H1 (cell line): ENCODE data around the gene ZAP70. TPM values are rescaled to one million over a fixed set of nuclear protein-coding genes. Genes with fewer than 3 reads are reported as not detected.

Experiments
- CTCF ChIA-PET: fragments of 300-600 bp; sonication (Branson Sonifier 250); formaldehyde crosslinking; loops from one replicate; lab custom pipeline; 2021; ENCODE audit not compliant: partially characterized antibody; lab: Charles Lee
- POLR2A ChIA-PET: fragments of 300-600 bp; sonication (Branson Sonifier 250); formaldehyde crosslinking; loops from one replicate; lab custom pipeline; 2021; ENCODE audit warnings: inconsistent platforms; ENCODE audit not compliant: partially characterized antibody; lab: Charles Lee
- DNase-seq, 2 experiments: peaks; one replicate each; pipeline versions ENCODE4 v3.0.0 to v3.0.0-alpha.2; 2010 to 2022; ENCODE audit warnings: low spot score in 2 of 2, low read depth in 1 of 2, mixed read lengths in 1 of 2
- FAIRE-seq: peaks from 2 replicates; lab custom pipeline; 2011; peaks lifted over from hg19 to GRCh38; lab: Jason Lieb, UNC
- H2AFZ ChIP-seq: 2 replicates; pipeline ENCODE4 v1.8.1; 2012; ENCODE audit warnings: low read length, inconsistent platforms
- H2AK5ac ChIP-seq: 2 replicates; pipeline ENCODE4 v1.6.1; 2013; ENCODE audit warnings: low read depth, low read length
- H2BK120ac ChIP-seq: replicated peaks from 2 replicates; pipeline ENCODE3; 2013; ENCODE audit warnings: low read depth, low read length, inconsistent platforms
- H2BK12ac ChIP-seq: 2 replicates; pipeline ENCODE4 v1.6.1; 2013; ENCODE audit warnings: low read depth, low read length
- H2BK15ac ChIP-seq: 2 replicates; pipeline ENCODE4 v1.6.1; 2013; ENCODE audit warnings: low read length
- H2BK20ac ChIP-seq: 2 replicates; pipeline ENCODE4 v1.6.1; 2013; ENCODE audit warnings: low read length
- H2BK5ac ChIP-seq: 2 replicates; pipeline ENCODE4 v1.6.1; 2013; ENCODE audit warnings: low read depth, low read length
- H3K14ac ChIP-seq: 2 replicates; pipeline ENCODE4 v1.6.1; 2013; ENCODE audit warnings: inconsistent platforms; ENCODE audit not compliant: insufficient read length
- H3K18ac ChIP-seq: 2 replicates; pipeline ENCODE4 v1.6.1; 2013; ENCODE audit warnings: low read length; ENCODE audit errors: extremely low read depth
- H3K23ac ChIP-seq: 2 replicates; pipeline ENCODE4 v1.6.1; 2013; ENCODE audit warnings: inconsistent platforms; ENCODE audit not compliant: insufficient read length
- H3K23me2 ChIP-seq: 2 replicates; pipeline ENCODE4 v1.6.1; 2013; ENCODE audit warnings: low read depth, low read length
- H3K27ac ChIP-seq: 2 replicates; pipeline ENCODE4 v1.6.1; 2011; ENCODE audit warnings: low read depth, low read length, inconsistent platforms
- H3K27me3 ChIP-seq, 4 experiments: replicated peaks in 1 of 4; 1 replicate in 1 of 4; 2 replicates in 3 of 4; pipeline versions ENCODE4 v1.6.1 to v1.8.1; 2011 to 2013; ENCODE audit warnings: low read length in 3 of 4, mild to moderate bottlenecking in 3 of 4, inconsistent platforms in 2 of 4, mixed read lengths in 2 of 4, moderate library complexity in 1 of 4; ENCODE audit not compliant: control insufficient read depth in 3 of 4, insufficient read depth in 3 of 4; ENCODE audit errors: extremely low read depth in 1 of 4
- H3K36me3 ChIP-seq, 4 experiments: 2 replicates each; pipeline versions ENCODE4 v1.6.1 to v1.8.1; 2011 to 2013; ENCODE audit warnings: mild to moderate bottlenecking in 4 of 4, low read length in 3 of 4, moderate library complexity in 2 of 4, control low read depth in 1 of 4, inconsistent platforms in 1 of 4; ENCODE audit not compliant: insufficient read depth in 4 of 4, control insufficient read depth in 2 of 4
- H3K4ac ChIP-seq: replicated peaks from 2 replicates; pipeline ENCODE3; 2013; ENCODE audit warnings: low read length, low read depth, mixed read lengths, inconsistent platforms; ENCODE audit not compliant: insufficient read length
- H3K4me1 ChIP-seq, 4 experiments: replicated peaks in 1 of 4; 1 replicate in 1 of 4; 2 replicates in 3 of 4; pipeline versions ENCODE4 v1.6.1 to v1.8.1; 2011 to 2013; ENCODE audit warnings: low read length in 3 of 4, inconsistent platforms in 2 of 4, mixed read lengths in 1 of 4; ENCODE audit not compliant: insufficient read depth in 4 of 4, control insufficient read depth in 3 of 4
- H3K4me2 ChIP-seq, 2 experiments: 2 replicates each; pipeline versions ENCODE4 v1.6.1 to v1.8.1; 2011 to 2013; ENCODE audit warnings: low read depth in 2 of 2, low read length in 2 of 2, control low read depth in 1 of 2, inconsistent platforms in 1 of 2, mild to moderate bottlenecking in 1 of 2; ENCODE audit not compliant: insufficient read depth in 1 of 2
- H3K4me3 ChIP-seq, 4 experiments: fragments of 200-600, 300-600 bp in 1 of 4; sonication (generic), shearing (Covaris generic), sonication (Bioruptor Twin) in 1 of 4; 2 replicates each; pipeline versions ENCODE4 v1.5.1 to v1.8.1; 2011 to 2016; ENCODE audit warnings: low read length in 4 of 4, low read depth in 3 of 4, control low read depth in 2 of 4, inconsistent platforms in 2 of 4, mild to moderate bottlenecking in 2 of 4, mixed read lengths in 1 of 4, moderate library complexity in 1 of 4; ENCODE audit not compliant: insufficient read depth in 2 of 4; ENCODE audit errors: extremely low read depth in 1 of 4
- H3K56ac ChIP-seq: replicated peaks from 2 replicates; pipeline ENCODE3; 2013; ENCODE audit warnings: low read depth, mild to moderate bottlenecking, mixed read lengths, low read length, inconsistent platforms; ENCODE audit not compliant: insufficient read length
- H3K79me1 ChIP-seq: 2 replicates; pipeline ENCODE4 v1.6.1; 2013; ENCODE audit warnings: low read depth, low read length, control low read depth
- H3K79me2 ChIP-seq, 2 experiments: 2 replicates each; pipeline versions ENCODE4 v1.6.1 to v1.8.1; 2012 to 2013; ENCODE audit warnings: low read length in 2 of 2, mild to moderate bottlenecking in 2 of 2, inconsistent platforms in 1 of 2; ENCODE audit not compliant: insufficient read depth in 2 of 2, control insufficient read depth in 1 of 2
- H3K9ac ChIP-seq, 4 experiments: replicated peaks in 1 of 4; 1 replicate in 1 of 4; 2 replicates in 3 of 4; pipeline versions ENCODE4 v1.6.1 to v1.8.1; 2011 to 2013; ENCODE audit warnings: low read depth in 3 of 4, low read length in 3 of 4, control low read depth in 2 of 4, mild to moderate bottlenecking in 2 of 4, moderate library complexity in 2 of 4, inconsistent platforms in 1 of 4; ENCODE audit errors: extremely low read depth in 1 of 4
- H3K9me3 ChIP-seq, 2 experiments: 2 replicates each; pipeline versions ENCODE4 v1.6.1 to v1.8.1; 2012 to 2013; ENCODE audit warnings: mild to moderate bottlenecking in 2 of 2, moderate library complexity in 2 of 2, control low read depth in 1 of 2, inconsistent platforms in 1 of 2, low read depth in 1 of 2, low read length in 1 of 2, mixed read lengths in 1 of 2; ENCODE audit not compliant: insufficient read depth in 2 of 2
- H4K20me1 ChIP-seq, 2 experiments: replicated peaks in 1 of 2; 2 replicates each; pipeline versions ENCODE3 to v1.8.1; 2011 to 2013; ENCODE audit warnings: inconsistent platforms in 2 of 2, low read length in 2 of 2, mild to moderate bottlenecking in 1 of 2; ENCODE audit not compliant: insufficient read depth in 2 of 2, control insufficient read depth in 1 of 2
- H4K5ac ChIP-seq: 2 replicates; pipeline ENCODE4 v1.6.1; 2013; ENCODE audit warnings: low read length, low read depth, mixed read lengths, inconsistent platforms; ENCODE audit not compliant: insufficient read length
- H4K8ac ChIP-seq: 2 replicates; pipeline ENCODE4 v1.8.0; 2013; ENCODE audit warnings: mild to moderate bottlenecking, moderate library complexity, low read length, inconsistent platforms; ENCODE audit not compliant: insufficient read depth; ENCODE audit errors: extremely low read depth
- H4K91ac ChIP-seq: replicated peaks from 2 replicates; pipeline ENCODE3; 2013; ENCODE audit warnings: low read length, mixed read lengths, inconsistent platforms; ENCODE audit not compliant: insufficient read length
- ATF3 ChIP-seq: IDR thresholded peaks from 2 replicates; pipeline ENCODE4 v1.6.1; 2011; ENCODE audit warnings: low read depth, mild to moderate bottlenecking, low read length; ENCODE audit not compliant: insufficient read depth
- CBX5 ChIP-seq: fragments of 300-800, 300-1000 bp; sonication (generic); IDR thresholded peaks from 2 replicates; pipeline ENCODE4 v1.7.1; 2016; ENCODE audit warnings: antibody characterized with exemption, low read length, low read depth
- CEBPB ChIP-seq: IDR thresholded peaks from 2 replicates; pipeline ENCODE4 v1.6.1; 2012; ENCODE audit warnings: low read depth, low read length
- CHD2 ChIP-seq: IDR thresholded peaks from 2 replicates; pipeline ENCODE4 v1.6.1; 2012; ENCODE audit warnings: low read length, improper control_type of control experiment
- E2F6 ChIP-seq: IDR thresholded peaks from 2 replicates; pipeline ENCODE4 v1.6.1; 2012; ENCODE audit warnings: inconsistent platforms
- FOSL1 ChIP-seq: IDR thresholded peaks from 2 replicates; pipeline ENCODE4 v1.6.1; 2011; ENCODE audit warnings: mild to moderate bottlenecking, low read depth, low read length, moderate library complexity; ENCODE audit not compliant: insufficient read depth
- RFX5 ChIP-seq: IDR thresholded peaks from 2 replicates; pipeline ENCODE4 v1.6.1; 2011; ENCODE audit warnings: low read depth, low read length, improper control_type of control experiment, borderline replicate concordance
- RXRA ChIP-seq: IDR thresholded peaks from 2 replicates; pipeline ENCODE4 v1.6.1; 2011; ENCODE audit warnings: low read depth, mild to moderate bottlenecking, low read length, moderate library complexity; ENCODE audit not compliant: insufficient read depth
- SIN3A ChIP-seq, 2 experiments: IDR thresholded peaks in 1 of 2; conservative IDR thresholded peaks in 1 of 2; 2 replicates each; pipeline ENCODE4 v1.6.1; 2011 to 2012; ENCODE audit warnings: low read length in 2 of 2, improper control_type of control experiment in 1 of 2, low read depth in 1 of 2, mild to moderate bottlenecking in 1 of 2
- SIRT6 ChIP-seq: IDR thresholded peaks from one replicate; pipeline ENCODE4 v1.7.1; 2012; ENCODE audit warnings: low read length, inconsistent platforms
- TBP ChIP-seq: IDR thresholded peaks from 2 replicates; pipeline ENCODE4 v1.6.1; 2011; ENCODE audit warnings: low read depth, low read length, improper control_type of control experiment
- YY1 ChIP-seq: IDR thresholded peaks from 2 replicates; pipeline ENCODE4 v1.6.1; 2011; ENCODE audit warnings: low read depth, mild to moderate bottlenecking, low read length
- WGBS, 2 experiments: shearing (Covaris generic) in 1 of 2; methylation state at CpG; one replicate each; pipeline versions ENCODE4 v1.1.6 to v1.1.7; 2013 to 2015; ENCODE audit warnings: low lambda C conversion rate in 2 of 2, mixed read lengths in 2 of 2, inconsistent platforms in 1 of 2, low coverage in 1 of 2, missing lambda C conversion rate in 1 of 2; ENCODE audit not compliant: insufficient replicate concordance in 2 of 2, insufficient coverage in 1 of 2, insufficient read length in 1 of 2; ENCODE audit errors: extremely low coverage in 1 of 2, missing lambda C conversion rate in 1 of 2; 5-methylcytosine and 5-hydroxymethylcytosine counted together
- polyA plus RNA-seq, 7 experiments: library from polyadenylated mRNA; depleted of rRNA in 3 of 7; stranded (reverse) in 5 of 7; unstranded in 2 of 7; fragments of >200 nt in 5 of 7; fragments of 200-250 nt in 2 of 7; gene quantifications; 1 replicate in 5 of 7; 2 replicates in 1 of 7; 4 replicates in 1 of 7; pipeline versions ENCODE4 v1.2.1 to v1.2.3, GENCODE V29; 2011 to 2013; ENCODE audit warnings: missing spikeins in 2 of 7, mixed read lengths in 2 of 7
- total RNA-seq: library from RNA; stranded (reverse); fragmentation: NEBNext Ultra II Directional; extraction: Animal tissue kit (Norgen Biotek cat#: 25700); gene quantifications from 2 replicates; pipeline ENCODE4 v1.2.1, GENCODE V29; 2021

ZAP70 gene
- total and polyA plus RNA-seq, 2 of the 8 experiments (the other 6 are each of a cell fraction or from before 2014, with no cell fraction given): 0.15 TPM; not detected in 1

- H3K79me2 ChIP-seq: no peaks in the 10 kb centered on the region
- no peak overlapping the region for H2AK5ac ChIP-seq
- peak overlapping the region; percentile 76; the same call in 1 of the 2 replicates for H2AFZ ChIP-seq
- H3K9ac ChIP-seq: no peak overlapping the region
- H4K20me1 ChIP-seq: no peaks in the 10 kb centered on the region
- H4K91ac ChIP-seq: no peak overlapping the region
- no peak for FAIRE-seq
- no peaks in the 10 kb centered on the region for H3K36me3 ChIP-seq
- no peaks in the 10 kb centered on the region for H3K27me3 ChIP-seq
- H2BK20ac ChIP-seq: no peak overlapping the region
- H3K14ac ChIP-seq: no peak overlapping the region
- H3K4me2 ChIP-seq: peak overlapping the region; percentile 29 to 54; a peak in 2 of 4 replicates
- no peak overlapping the region for H3K4ac ChIP-seq
- no peaks in the 10 kb centered on the region for H3K23me2 ChIP-seq
- ChIA-PET POLR2A (interaction anchor here (0.8 to 1.5 kb wide), 5 partner anchors 9 to 100 kb away, joined by 3 to 11 read pairs (median 3); partner anchors contain the start of genes ACTR1B and COX5B), CTCF (interaction anchor here (0.8 to 2.7 kb wide), 11 partner anchors 9 to 101 kb away, joined by 3 to 33 read pairs (median 4); partner anchors contain the start of gene ACTR1B)
- peaks cover 0 to 10% (median 4%) of the 10 kb centered on the region in 4 experiments; a peak in 4 of 7 replicates for H3K4me1 ChIP-seq
- H3K79me1 ChIP-seq: no peaks in the 10 kb centered on the region
- no peaks in the 10 kb centered on the region for H3K9me3 ChIP-seq
- DNase-seq: peak; percentile 38 to 70
- H3K4me3 ChIP-seq: no peak overlapping the region
- H2BK12ac ChIP-seq: no peak overlapping the region
- H3K27ac ChIP-seq: no peak overlapping the region
- H3K23ac ChIP-seq: no peak overlapping the region
- WGBS, 2 experiments: 38% methylated on average over 5 of the region's 6 CpGs; no CpG with 5 or more reads in 1 of the 2 experiments
- H4K5ac ChIP-seq: no peak overlapping the region
- H3K18ac ChIP-seq: 0 out of 2 replicates have a peak overlapping the region, but pooled peaks have one; percentile 48
- H2BK120ac ChIP-seq: no peak overlapping the region
- H2BK15ac ChIP-seq: no peak overlapping the region
- peak overlapping the region; percentile 57; the same call in 1 of the 2 replicates for H4K8ac ChIP-seq
- H3K56ac ChIP-seq: no peak overlapping the region
- H2BK5ac ChIP-seq: no peak overlapping the region
- TF ChIP-seq SIRT6 (no peak), RFX5 (no peak), FOSL1 (no peak), CEBPB (no peak), CBX5 (no peak), E2F6 (no peak), YY1 (0 out of 2 replicates have a peak, but pooled peaks have one; percentile 42), CHD2 (0 out of 2 replicates have a peak, but pooled peaks have one; percentile 30), TBP (0 out of 2 replicates have a peak, but pooled peaks have one; percentile 20), RXRA (no peak), SIN3A (conservative IDR thresholded peaks at IDR 0.05 in 1 of 2, IDR thresholded peaks at IDR 0.05 in 1 of 2; ENCODE audit: low read depth in 1 of 2, low read length in 2 of 2) (no peak), ATF3 (no peak)
Measured at GRCh38 chr2:97691166-97691565, 22.2 kb upstream of the ZAP70 start.
